ENCODE results near the gene UQCC3. TPM values are rescaled to one million over a fixed set of nuclear protein-coding genes. Genes with fewer than 3 reads are reported as not detected.
"Not testable (repeated sequence)": the region's sequence is repeated elsewhere in the genome, so short reads cannot be mapped to it uniquely, and the experiment has no call there.

The UQCC3 gene
- total RNA-seq, 4 donors from 2014 or later: 7.3 to 9.9 (median 8.2) TPM

DNA sequence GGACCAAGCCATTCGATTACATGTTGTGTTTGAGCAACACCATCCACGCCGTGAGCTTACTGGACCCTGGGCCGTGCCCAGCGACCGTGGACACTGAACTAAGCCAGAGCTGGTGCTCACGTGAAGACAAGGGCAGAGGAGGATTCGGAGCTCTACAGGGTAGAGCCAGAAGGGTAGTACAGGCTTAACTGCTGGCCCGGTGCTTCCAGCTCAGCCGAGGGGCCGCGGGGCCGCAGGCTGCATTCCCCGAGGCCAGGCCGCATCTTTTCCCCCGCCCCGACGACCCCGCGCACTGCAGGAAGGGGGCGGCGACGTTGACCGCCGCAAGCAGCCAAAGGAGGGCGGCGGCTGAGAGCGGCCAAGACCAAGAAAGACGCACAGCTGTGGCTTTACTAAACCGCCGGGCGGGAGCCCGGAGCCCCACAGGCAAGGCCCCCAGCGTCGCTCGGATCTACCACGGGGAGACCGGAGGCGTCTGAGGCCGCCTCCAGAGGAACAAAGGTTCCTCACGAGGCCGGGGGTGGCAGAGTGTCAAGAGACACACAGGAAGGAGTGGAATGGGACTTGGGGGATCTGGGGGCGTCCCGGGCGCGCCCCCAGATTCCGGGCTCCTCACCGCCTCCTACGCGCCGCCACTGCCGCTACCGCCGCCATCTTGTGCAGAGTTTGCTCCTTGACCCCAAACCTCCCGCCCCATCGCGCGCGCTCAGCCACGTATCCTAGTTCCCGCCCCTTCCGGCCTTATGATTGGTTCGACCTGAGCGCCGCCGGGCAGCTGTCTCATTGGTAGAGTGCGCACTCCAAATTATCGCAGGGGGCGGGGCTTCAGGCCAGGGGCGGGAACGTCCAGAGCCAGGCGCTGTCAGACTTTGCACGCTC lies 25.3 kb upstream of the UQCC3 start, which contains the start of gene GANAB:
Gene GANAB (minus strand): TSS at position 668 of the 879 bp plus-strand sequence. CDS start 14 bp downstream, at position 654.
- ATAC-seq (ENCODE audit: low FRiP score) (peak; percentile 97), DNase-seq (ENCODE audit: low spot score) (peak; percentile 99)
- TF ChIP-seq, protein P1, sequence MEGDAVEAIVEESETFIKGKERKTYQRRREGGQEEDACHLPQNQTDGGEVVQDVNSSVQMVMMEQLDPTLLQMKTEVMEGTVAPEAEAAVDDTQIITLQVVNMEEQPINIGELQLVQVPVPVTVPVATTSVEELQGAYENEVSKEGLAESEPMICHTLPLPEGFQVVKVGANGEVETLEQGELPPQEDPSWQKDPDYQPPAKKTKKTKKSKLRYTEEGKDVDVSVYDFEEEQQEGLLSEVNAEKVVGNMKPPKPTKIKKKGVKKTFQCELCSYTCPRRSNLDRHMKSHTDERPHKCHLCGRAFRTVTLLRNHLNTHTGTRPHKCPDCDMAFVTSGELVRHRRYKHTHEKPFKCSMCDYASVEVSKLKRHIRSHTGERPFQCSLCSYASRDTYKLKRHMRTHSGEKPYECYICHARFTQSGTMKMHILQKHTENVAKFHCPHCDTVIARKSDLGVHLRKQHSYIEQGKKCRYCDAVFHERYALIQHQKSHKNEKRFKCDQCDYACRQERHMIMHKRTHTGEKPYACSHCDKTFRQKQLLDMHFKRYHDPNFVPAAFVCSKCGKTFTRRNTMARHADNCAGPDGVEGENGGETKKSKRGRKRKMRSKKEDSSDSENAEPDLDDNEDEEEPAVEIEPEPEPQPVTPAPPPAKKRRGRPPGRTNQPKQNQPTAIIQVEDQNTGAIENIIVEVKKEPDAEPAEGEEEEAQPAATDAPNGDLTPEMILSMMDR (IDR thresholded peaks at IDR 0.05): no peak

DNA sequence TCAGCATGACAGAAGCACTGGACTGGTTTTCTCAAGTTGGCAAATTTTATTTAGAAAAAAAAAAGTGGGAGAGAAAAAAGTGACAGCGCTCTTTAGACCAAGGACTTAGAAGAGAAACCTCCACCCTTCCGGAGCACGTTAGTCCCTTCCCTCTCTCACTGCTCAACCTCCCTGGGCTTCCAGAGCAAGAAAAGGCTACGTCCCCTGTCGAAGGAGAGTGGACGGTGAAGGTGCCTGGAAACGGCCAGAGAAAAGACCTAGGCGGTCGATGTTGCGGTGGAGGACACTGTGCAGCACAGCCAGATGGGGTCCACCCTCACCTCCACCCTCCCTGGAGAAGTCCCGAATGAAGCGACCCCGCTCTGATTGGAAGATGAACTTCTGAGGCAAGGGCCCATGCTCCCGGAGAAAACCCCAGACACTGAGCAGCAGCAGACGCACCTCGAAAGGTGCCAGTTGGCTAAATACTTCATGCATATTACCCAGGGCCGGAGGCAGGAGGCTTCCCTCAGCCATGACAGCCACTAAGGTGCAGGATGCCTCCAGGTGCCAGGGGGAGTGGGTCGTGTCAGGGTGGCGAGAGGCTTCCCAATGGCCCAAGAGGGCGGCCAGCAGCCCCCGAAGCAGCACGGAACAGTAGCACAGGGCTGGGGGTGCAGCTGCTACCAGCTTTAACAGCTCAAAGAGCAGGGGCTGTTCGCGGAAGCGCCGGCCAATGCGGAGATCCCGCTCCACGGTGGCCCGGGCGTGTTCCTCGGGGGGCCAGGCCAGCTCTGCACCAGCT lies 24.5 kb upstream of the UQCC3 start:
- ATAC-seq (ENCODE audit: low FRiP score) (no peak), DNase-seq (ENCODE audit: low spot score) (no peak)
- TF ChIP-seq, protein P1 (IDR thresholded peaks at IDR 0.05): no peak

DNA sequence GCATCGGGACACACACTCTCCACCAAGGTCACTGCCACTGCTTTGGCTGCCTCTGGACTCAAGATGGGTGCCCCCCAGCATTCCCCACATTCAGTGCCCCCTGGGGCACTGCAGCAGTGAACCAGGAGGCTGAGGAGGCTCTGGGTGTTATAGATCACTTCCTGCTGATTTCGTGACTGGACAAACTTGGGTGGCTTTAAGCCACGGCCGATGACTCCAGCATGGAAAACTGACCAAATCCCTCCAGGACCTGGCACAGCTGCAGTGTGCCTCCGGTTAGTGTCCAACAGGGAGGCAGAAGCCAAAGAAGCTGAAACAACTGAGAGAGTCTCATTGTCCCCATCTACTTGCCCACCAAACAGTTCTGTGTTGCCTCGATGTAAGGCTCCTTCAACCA lies 23.9 kb upstream of the UQCC3 start:
- DNase-seq (ENCODE audit: low spot score) (no peak), ATAC-seq (ENCODE audit: low FRiP score) (no peak)
- TF ChIP-seq, protein P1 (IDR thresholded peaks at IDR 0.05): no peak

DNA sequence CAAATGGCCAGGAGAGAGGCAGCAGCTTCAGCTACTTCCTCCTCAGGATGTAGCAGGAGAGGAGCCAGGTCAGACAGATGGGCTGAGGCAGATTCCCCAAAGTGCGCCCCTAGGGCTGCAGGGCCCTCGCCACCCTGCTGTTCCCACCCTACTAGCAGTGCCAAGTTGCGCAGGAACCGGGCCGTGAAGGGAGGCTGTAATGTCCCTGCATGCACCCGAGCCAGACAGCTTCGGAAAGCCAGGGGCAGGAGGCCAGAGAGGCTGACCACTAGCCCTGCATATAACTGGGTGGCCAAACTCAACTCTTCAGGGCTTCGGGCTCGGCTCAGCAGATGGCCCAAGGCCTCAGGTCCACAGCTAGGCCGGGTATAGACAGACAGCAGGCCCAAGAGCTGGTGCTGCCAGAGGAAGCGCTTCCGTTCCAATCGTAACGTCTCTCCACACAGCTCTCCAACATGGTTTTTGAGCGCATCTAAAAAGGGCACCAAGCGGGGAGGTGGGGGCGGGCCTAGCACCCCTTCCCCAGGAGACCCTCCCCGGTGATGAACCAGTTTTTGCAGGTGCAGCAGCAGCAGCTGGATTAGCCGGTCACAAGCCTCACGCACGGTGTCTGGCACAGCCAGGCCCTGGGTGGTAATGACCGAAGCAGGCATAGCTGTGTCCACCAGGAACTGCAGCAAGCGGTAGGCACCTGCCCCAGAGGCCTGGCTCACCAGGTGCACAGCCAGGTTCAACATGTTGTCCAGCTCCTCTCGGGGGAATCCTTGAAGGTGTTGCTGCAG lies 23.1 kb upstream of the UQCC3 start:
- DNase-seq (ENCODE audit: low spot score) (no peak), ATAC-seq (ENCODE audit: low FRiP score) (no peak)
- TF ChIP-seq, protein P1 (IDR thresholded peaks at IDR 0.05): no peak

DNA sequence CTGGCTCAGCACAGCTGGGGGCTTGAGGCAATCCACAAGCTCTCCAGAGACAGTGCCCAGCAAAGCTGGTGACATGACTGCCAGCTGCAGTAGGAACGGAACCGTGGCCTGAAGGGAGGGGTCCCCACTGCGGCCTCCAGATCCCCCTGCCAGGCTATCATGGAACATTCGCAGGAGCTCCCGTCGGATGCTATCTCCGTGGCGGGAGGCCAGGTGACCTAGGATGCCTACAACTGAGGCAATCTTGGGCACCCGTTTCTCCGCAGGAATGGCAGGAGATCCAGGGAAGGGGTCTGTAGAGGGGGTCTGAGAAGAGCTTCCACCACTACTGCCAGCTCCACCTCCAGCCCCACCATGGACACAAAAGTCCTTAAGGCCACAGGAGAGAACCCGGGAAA lies 22.5 kb upstream of the UQCC3 start:
- ATAC-seq (ENCODE audit: low FRiP score) (no peak), DNase-seq (ENCODE audit: low spot score) (no peak)
- TF ChIP-seq, protein P1 (IDR thresholded peaks at IDR 0.05): no peak

DNA sequence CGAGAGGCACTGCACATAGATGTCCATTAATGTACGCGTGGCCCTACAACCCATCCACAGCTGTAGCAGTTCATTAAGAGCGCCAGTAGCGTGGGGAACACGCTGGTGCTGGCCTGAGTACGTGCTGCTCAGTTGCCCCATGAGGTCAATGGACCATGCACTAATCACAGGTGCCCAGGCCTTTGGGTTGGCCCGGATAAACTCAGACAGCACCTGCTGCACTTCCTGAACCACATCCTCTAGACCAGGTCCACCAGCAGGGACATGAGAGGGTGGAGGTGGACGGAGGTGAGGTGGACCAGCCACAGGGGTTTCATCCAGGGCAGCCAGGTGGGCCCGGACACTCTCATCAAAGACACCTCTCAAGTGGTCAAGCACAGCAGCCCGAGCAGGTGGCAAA lies 22.0 kb upstream of the UQCC3 start:
- TF ChIP-seq, protein P1 (IDR thresholded peaks at IDR 0.05): no peak
- ATAC-seq (ENCODE audit: low FRiP score) (no peak), DNase-seq (ENCODE audit: low spot score) (no peak)

DNA sequence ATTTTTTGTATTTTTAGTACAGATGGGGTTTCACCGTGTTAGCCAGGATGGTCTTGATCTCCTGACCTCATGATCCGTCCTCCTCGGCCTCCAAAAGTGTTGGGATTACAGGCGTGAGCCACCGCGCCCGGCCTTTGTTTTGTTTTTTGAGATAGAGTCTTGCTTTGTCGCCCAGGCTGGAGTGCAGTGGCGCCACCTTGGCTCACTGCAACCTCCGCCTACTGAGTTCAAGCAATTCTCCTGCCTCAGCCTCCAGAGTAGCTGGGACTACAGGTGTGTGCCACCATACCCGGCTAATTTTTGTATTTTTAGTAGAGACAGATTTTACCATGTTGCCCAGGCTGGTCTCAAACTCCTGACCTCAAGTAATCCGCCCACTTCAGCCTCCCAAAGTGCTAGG lies 21.2 kb upstream of the UQCC3 start:
- not testable (repeated sequence) for ATAC-seq (ENCODE audit: low FRiP score); DNase-seq (ENCODE audit: low spot score)
